HCT116 (cell line): ENCODE results near the gene ACTL7A. TPM values are rescaled to one million over a fixed set of nuclear protein-coding genes. Genes with fewer than 3 reads are reported as not detected.

ENCODE experiments used
- ATAC-seq: fragments of 200-7000 bp; cut with Tn5 transposase; 2 replicates; pipeline ENCODE4 v1.9.1; 2020; ENCODE audit warnings: mild to moderate bottlenecking, moderate library complexity
- BruUV-seq: library from RNA; stranded (reverse); fragments of 400-500 nt; replicated peaks from 2 replicates; lab custom pipeline; 2021; lab: Mats Ljungman, UMichigan
- CTCF ChIA-PET: fragments of 300-600 bp; sonication (Branson Sonifier 250); formaldehyde crosslinking; loops from one replicate; lab custom pipeline; 2021; ENCODE audit warnings: antibody characterized with exemption; lab: Charles Lee
- POLR2A ChIA-PET: fragments of 300-600, 350-600 bp; sonication (Branson Sonifier 250); formaldehyde crosslinking; loops from one replicate; lab custom pipeline; 2021; ENCODE audit warnings: antibody characterized with exemption; lab: Charles Lee
- RAD21 ChIA-PET, 2 experiments: fragments of 300-600 bp; sonication (Branson Sonifier 250); formaldehyde crosslinking; loops; one replicate each; lab custom pipeline; 2023; ENCODE audit warnings: low total read pairs in 2 of 2; ENCODE audit not compliant: uncharacterized antibody in 2 of 2, unreplicated experiment in 2 of 2, low non-redundant PET in 1 of 2; lab: Charles Lee
- DNase-seq: peaks from one replicate; pipeline ENCODE4 v3.0.0-alpha.2; 2010; ENCODE audit warnings: low read depth, low spot score
- H2AFZ ChIP-seq: fragments of 200-600 bp; shearing (Covaris generic), sonication (generic); 2 replicates; pipeline ENCODE4 v1.6.1; 2017; ENCODE audit warnings: low read depth, mixed run types, mixed read lengths, antibody characterized with exemption, low read length; ENCODE audit not compliant: poor library complexity, severe bottlenecking
- H3K27ac ChIP-seq: 2 replicates; pipeline ENCODE4 v1.5.1; 2012; ENCODE audit warnings: low read depth, low read length
- H3K27me3 ChIP-seq: fragments of 200-600 bp; sonication (generic); 2 replicates; pipeline ENCODE4 v1.6.1; 2016; ENCODE audit warnings: mixed run types, low read length, mixed read lengths; ENCODE audit not compliant: insufficient read depth
- H3K36me3 ChIP-seq, 2 experiments: fragments of 200-500 bp in 1 of 2; fragments of 200-600 bp in 1 of 2; sonication (Bioruptor generic) in 1 of 2; sonication (generic) in 1 of 2; 2 replicates each; pipeline versions ENCODE4 v1.5.1 to v1.6.1; 2014 to 2016; ENCODE audit warnings: low read length in 2 of 2, inconsistent platforms in 1 of 2, mixed read lengths in 1 of 2, mixed run types in 1 of 2; ENCODE audit not compliant: insufficient read depth in 2 of 2, control insufficient read depth in 1 of 2
- H3K4me1 ChIP-seq, 2 experiments: fragments of 200-600 bp in 1 of 2; sonication (generic) in 1 of 2; 2 replicates each; pipeline versions ENCODE4 v1.5.1 to v1.6.1; 2012 to 2017; ENCODE audit warnings: low read length in 2 of 2, inconsistent platforms in 1 of 2, mild to moderate bottlenecking in 1 of 2, mixed read lengths in 1 of 2, mixed run types in 1 of 2, moderate library complexity in 1 of 2; ENCODE audit not compliant: insufficient read depth in 2 of 2, control insufficient read depth in 1 of 2
- H3K4me2 ChIP-seq: fragments of 200-600 bp; sonication (generic); 2 replicates; pipeline ENCODE4 v1.6.1; 2017; ENCODE audit warnings: mixed run types, low read length, mixed read lengths
- H3K4me3 ChIP-seq, 2 experiments: fragments of 200-600 bp in 1 of 2; sonication (generic) in 1 of 2; replicated peaks in 1 of 2; 2 replicates each; pipeline ENCODE4 v1.5.1; 2011 to 2016; ENCODE audit warnings: low read length in 2 of 2, control low read depth in 1 of 2, low read depth in 1 of 2, mild to moderate bottlenecking in 1 of 2, mixed read lengths in 1 of 2, mixed run types in 1 of 2
- H3K79me2 ChIP-seq: fragments of 200-600 bp; sonication (generic); 2 replicates; pipeline ENCODE4 v1.6.1; 2017; ENCODE audit warnings: mild to moderate bottlenecking, mixed run types, low read length, moderate library complexity, mixed read lengths; ENCODE audit not compliant: insufficient read depth
- H3K9ac ChIP-seq: fragments of 200-600 bp; sonication (generic); 2 replicates; pipeline ENCODE4 v1.6.1; 2016; ENCODE audit warnings: low read length, mixed read lengths
- H3K9me2 ChIP-seq: fragments of 200-600 bp; sonication (generic), shearing (Covaris generic); 2 replicates; pipeline ENCODE4 v1.6.1; 2017; ENCODE audit warnings: mixed run types, mild to moderate bottlenecking, moderate library complexity; ENCODE audit not compliant: insufficient read depth
- H3K9me3 ChIP-seq, 2 experiments: fragments of 200-500 bp in 1 of 2; fragments of 200-600 bp in 1 of 2; sonication (Bioruptor generic) in 1 of 2; sonication (generic) in 1 of 2; 2 replicates each; pipeline ENCODE4 v1.6.1; 2014 to 2017; ENCODE audit warnings: low read length in 2 of 2, mixed read lengths in 2 of 2, inconsistent platforms in 1 of 2, low read depth in 1 of 2, mild to moderate bottlenecking in 1 of 2, mixed run types in 1 of 2, moderate library complexity in 1 of 2; ENCODE audit not compliant: control insufficient read depth in 1 of 2, insufficient read depth in 1 of 2
- H4K20me1 ChIP-seq: fragments of 200-600 bp; sonication (generic), shearing (Covaris generic); 2 replicates; pipeline ENCODE4 v1.6.1; 2017; ENCODE audit warnings: mixed run types, mild to moderate bottlenecking, moderate library complexity; ENCODE audit not compliant: insufficient read depth
- CBX3 ChIP-seq: IDR thresholded peaks from 2 replicates; pipeline ENCODE4 v1.6.1; 2012; ENCODE audit warnings: low read depth
- CEBPB ChIP-seq: IDR thresholded peaks from 2 replicates; pipeline ENCODE4 v1.6.1; 2012; ENCODE audit warnings: low read depth
- EGR1 ChIP-seq: IDR thresholded peaks from 2 replicates; pipeline ENCODE4 v1.6.1; 2012; ENCODE audit warnings: low read depth
- ELF1 ChIP-seq: IDR thresholded peaks from 2 replicates; pipeline ENCODE4 v1.6.1; 2012; ENCODE audit warnings: low read depth, borderline replicate concordance
- EZH2 ChIP-seq: fragments of 200-600 bp; sonication (generic); IDR thresholded peaks from 2 replicates; pipeline ENCODE4 v1.6.1; 2017; ENCODE audit warnings: antibody characterized with exemption, mixed run types
- EZH2phosphoT487 ChIP-seq: fragments of 200-600 bp; IDR thresholded peaks from 2 replicates; pipeline ENCODE4 v1.6.1; 2018; ENCODE audit warnings: antibody characterized with exemption, borderline replicate concordance
- FOSL1 ChIP-seq: IDR thresholded peaks from 2 replicates; pipeline ENCODE4 v1.6.1; 2012; ENCODE audit warnings: low read depth
- JUND ChIP-seq: IDR thresholded peaks from 2 replicates; pipeline ENCODE4 v1.6.1; 2012
- RAD21 ChIP-seq: IDR thresholded peaks from 2 replicates; pipeline ENCODE4 v1.6.1; 2012; ENCODE audit warnings: low read depth, mild to moderate bottlenecking
- SIN3A ChIP-seq: IDR thresholded peaks from 2 replicates; pipeline ENCODE4 v1.6.1; 2012; ENCODE audit warnings: low read depth
- SP1 ChIP-seq: IDR thresholded peaks from 2 replicates; pipeline ENCODE4 v1.6.1; 2012; ENCODE audit warnings: low read depth
- SRF ChIP-seq: IDR thresholded peaks from 2 replicates; pipeline ENCODE4 v1.6.1; 2012; ENCODE audit warnings: low read depth
- TCF7L2 ChIP-seq: IDR thresholded peaks from 2 replicates; pipeline ENCODE4 v1.7.0; 2011; ENCODE audit warnings: borderline replicate concordance, inconsistent platforms; ENCODE audit not compliant: insufficient read depth, insufficient read length; ENCODE audit errors: extremely low read depth
- ZFX ChIP-seq: fragments of 450-650 bp; IDR thresholded peaks from 2 replicates; pipeline ENCODE4 v1.6.1; 2017
- intact Hi-C: fragments of 100-400 bp; cut with micrococcal nuclease; formaldehyde crosslinking; loops from 2 replicates; pipeline ENCODE4 v1.10.0; 2022
- total RNA-seq: library from RNA; stranded (reverse); gene quantifications from one replicate; pipeline ENCODE4 v1.2.1, GENCODE V29; 2021; ENCODE audit not compliant: unreplicated experiment
- TF ChIP-seq, protein P1 (sequence below): IDR thresholded peaks from 2 replicates; pipeline ENCODE4 v1.6.1; 2012; ENCODE audit warnings: low read depth
- TF ChIP-seq, protein P2 (sequence below), 3 experiments: fragments of 200-600 bp in 1 of 3; sonication (generic) in 1 of 3; IDR thresholded peaks in 2 of 3; conservative IDR thresholded peaks in 1 of 3; 2 replicates each; pipeline ENCODE4 v1.5.1; 2012 to 2017; ENCODE audit warnings: low read depth in 2 of 3, low read length in 2 of 3, antibody characterized with exemption in 1 of 3, borderline replicate concordance in 1 of 3, control low read depth in 1 of 3, mild to moderate bottlenecking in 1 of 3, mixed read lengths in 1 of 3, mixed run types in 1 of 3, moderate library complexity in 1 of 3; ENCODE audit not compliant: insufficient read depth in 1 of 3
- TF ChIP-seq, protein P3 (sequence below): IDR thresholded peaks from 2 replicates; pipeline ENCODE4 v1.6.1; 2012
- TF ChIP-seq, protein P4 (sequence below): IDR thresholded peaks from 2 replicates; pipeline ENCODE4 v1.6.1; 2012
- TF ChIP-seq, protein P5 (sequence below): IDR thresholded peaks from 2 replicates; pipeline ENCODE4 v1.6.1; 2011; ENCODE audit warnings: mild to moderate bottlenecking, low read length, moderate library complexity; ENCODE audit not compliant: insufficient replicate concordance; ENCODE audit errors: extremely low read depth

ACTL7A gene
- total RNA-seq, 1 experiment from 2014 or later, result not detected

DNA sequence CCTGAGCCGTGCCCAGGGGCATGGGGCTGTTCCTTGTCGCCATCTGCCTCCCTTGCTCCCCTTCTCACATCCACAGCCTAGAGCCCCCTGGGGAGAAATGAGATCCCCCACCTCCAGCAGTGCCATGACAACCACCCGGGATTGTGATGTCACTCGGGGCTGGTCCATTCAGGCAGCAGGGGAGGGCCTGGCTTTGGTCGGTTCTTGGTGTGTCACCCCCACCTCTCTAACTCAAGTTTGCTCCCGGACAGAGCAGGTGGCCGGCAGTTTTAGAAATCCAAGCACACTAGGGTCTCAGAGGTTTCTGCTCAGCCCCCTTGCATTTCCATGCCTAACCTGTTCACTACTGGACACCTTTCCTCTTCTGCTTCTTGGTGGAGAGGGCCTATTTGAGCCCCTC, 6.2 kb upstream of the ACTL7A start, which contains the start of gene ACTL7B:
Gene ACTL7B, minus strand, starts transcription at position 99 of the 400 bp plus-strand sequence. Its CDS starts 56 bp downstream, at position 43.
- Histone ChIP-seq H3K27ac (no peak within 1 kb of the TSS), H3K36me3 (no peaks in the 10 kb centered on the region), H3K9me2 (no peaks in the 10 kb centered on the region), H3K27me3 (no peaks in the 10 kb centered on the region), H3K4me1 (peaks cover 0 to 11% of the 10 kb centered on the region in 2 experiments; a peak in 2 of 4 replicates), H4K20me1 (no peaks in the 10 kb centered on the region), H2AFZ (no peak within 1 kb of the TSS), H3K4me3 (no peak within 1 kb of the TSS), H3K9ac (no peak within 1 kb of the TSS), H3K79me2 (no peaks in the 10 kb centered on the region), H3K4me2 (no peak within 1 kb of the TSS), H3K9me3 (no peaks in the 10 kb centered on the region)
- ChIA-PET POLR2A (no interaction called here), CTCF (no interaction called here), RAD21 (no interaction called here)
- intact Hi-C loops, result loop anchor here (10.0 kb wide), 1 partner anchor 469 kb away; the partner anchor contains the start of gene EPB41L4B
- BruUV-seq, result no TSS peak
- DNase-seq, result no peak
- TF ChIP-seq, protein P1, sequence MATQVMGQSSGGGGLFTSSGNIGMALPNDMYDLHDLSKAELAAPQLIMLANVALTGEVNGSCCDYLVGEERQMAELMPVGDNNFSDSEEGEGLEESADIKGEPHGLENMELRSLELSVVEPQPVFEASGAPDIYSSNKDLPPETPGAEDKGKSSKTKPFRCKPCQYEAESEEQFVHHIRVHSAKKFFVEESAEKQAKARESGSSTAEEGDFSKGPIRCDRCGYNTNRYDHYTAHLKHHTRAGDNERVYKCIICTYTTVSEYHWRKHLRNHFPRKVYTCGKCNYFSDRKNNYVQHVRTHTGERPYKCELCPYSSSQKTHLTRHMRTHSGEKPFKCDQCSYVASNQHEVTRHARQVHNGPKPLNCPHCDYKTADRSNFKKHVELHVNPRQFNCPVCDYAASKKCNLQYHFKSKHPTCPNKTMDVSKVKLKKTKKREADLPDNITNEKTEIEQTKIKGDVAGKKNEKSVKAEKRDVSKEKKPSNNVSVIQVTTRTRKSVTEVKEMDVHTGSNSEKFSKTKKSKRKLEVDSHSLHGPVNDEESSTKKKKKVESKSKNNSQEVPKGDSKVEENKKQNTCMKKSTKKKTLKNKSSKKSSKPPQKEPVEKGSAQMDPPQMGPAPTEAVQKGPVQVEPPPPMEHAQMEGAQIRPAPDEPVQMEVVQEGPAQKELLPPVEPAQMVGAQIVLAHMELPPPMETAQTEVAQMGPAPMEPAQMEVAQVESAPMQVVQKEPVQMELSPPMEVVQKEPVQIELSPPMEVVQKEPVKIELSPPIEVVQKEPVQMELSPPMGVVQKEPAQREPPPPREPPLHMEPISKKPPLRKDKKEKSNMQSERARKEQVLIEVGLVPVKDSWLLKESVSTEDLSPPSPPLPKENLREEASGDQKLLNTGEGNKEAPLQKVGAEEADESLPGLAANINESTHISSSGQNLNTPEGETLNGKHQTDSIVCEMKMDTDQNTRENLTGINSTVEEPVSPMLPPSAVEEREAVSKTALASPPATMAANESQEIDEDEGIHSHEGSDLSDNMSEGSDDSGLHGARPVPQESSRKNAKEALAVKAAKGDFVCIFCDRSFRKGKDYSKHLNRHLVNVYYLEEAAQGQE, result no peak
- TF ChIP-seq SIN3A, result no peak
- TF ChIP-seq, protein P2, sequence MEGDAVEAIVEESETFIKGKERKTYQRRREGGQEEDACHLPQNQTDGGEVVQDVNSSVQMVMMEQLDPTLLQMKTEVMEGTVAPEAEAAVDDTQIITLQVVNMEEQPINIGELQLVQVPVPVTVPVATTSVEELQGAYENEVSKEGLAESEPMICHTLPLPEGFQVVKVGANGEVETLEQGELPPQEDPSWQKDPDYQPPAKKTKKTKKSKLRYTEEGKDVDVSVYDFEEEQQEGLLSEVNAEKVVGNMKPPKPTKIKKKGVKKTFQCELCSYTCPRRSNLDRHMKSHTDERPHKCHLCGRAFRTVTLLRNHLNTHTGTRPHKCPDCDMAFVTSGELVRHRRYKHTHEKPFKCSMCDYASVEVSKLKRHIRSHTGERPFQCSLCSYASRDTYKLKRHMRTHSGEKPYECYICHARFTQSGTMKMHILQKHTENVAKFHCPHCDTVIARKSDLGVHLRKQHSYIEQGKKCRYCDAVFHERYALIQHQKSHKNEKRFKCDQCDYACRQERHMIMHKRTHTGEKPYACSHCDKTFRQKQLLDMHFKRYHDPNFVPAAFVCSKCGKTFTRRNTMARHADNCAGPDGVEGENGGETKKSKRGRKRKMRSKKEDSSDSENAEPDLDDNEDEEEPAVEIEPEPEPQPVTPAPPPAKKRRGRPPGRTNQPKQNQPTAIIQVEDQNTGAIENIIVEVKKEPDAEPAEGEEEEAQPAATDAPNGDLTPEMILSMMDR (IDR thresholded peaks at IDR 0.05 in 2 of 3, conservative IDR thresholded peaks at IDR 0.05 in 1 of 3; ENCODE audit: borderline replicate concordance in 1 of 3, insufficient read depth in 1 of 3, low read depth in 2 of 3, low read length in 2 of 3), result no peak
- no peak for TF ChIP-seq ELF1
- TF ChIP-seq TCF7L2, result no peak
- no peak for TF ChIP-seq RAD21
- TF ChIP-seq SP1, result no peak
- TF ChIP-seq EZH2, result no peak
- TF ChIP-seq, protein P3, sequence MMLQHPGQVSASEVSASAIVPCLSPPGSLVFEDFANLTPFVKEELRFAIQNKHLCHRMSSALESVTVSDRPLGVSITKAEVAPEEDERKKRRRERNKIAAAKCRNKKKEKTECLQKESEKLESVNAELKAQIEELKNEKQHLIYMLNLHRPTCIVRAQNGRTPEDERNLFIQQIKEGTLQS, result no peak
- TF ChIP-seq, protein P4, sequence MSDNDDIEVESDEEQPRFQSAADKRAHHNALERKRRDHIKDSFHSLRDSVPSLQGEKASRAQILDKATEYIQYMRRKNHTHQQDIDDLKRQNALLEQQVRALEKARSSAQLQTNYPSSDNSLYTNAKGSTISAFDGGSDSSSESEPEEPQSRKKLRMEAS, result no peak
- no peak for TF ChIP-seq CBX3
- no peak for TF ChIP-seq EZH2phosphoT487
- TF ChIP-seq FOSL1, result no peak
- TF ChIP-seq, protein P5, sequence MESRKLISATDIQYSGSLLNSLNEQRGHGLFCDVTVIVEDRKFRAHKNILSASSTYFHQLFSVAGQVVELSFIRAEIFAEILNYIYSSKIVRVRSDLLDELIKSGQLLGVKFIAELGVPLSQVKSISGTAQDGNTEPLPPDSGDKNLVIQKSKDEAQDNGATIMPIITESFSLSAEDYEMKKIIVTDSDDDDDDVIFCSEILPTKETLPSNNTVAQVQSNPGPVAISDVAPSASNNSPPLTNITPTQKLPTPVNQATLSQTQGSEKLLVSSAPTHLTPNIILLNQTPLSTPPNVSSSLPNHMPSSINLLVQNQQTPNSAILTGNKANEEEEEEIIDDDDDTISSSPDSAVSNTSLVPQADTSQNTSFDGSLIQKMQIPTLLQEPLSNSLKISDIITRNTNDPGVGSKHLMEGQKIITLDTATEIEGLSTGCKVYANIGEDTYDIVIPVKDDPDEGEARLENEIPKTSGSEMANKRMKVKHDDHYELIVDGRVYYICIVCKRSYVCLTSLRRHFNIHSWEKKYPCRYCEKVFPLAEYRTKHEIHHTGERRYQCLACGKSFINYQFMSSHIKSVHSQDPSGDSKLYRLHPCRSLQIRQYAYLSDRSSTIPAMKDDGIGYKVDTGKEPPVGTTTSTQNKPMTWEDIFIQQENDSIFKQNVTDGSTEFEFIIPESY, result no peak
- TF ChIP-seq SRF, result no peak
- TF ChIP-seq JUND, result no peak
- TF ChIP-seq CEBPB, result no peak
- no peak for TF ChIP-seq EGR1
- TF ChIP-seq ZFX, result no peak
- no peak for ATAC-seq
